NCI-H2171 treated with DMSO at 0.1 percent for 48 hours (cell line): Measurements from ENCODE around the gene S100B.
"Not testable (repeated sequence)": the region's sequence is repeated elsewhere in the genome, so short reads cannot be mapped to it uniquely, and the experiment has no call there.

ENCODE experiments used
- DNase-seq: peaks from one replicate; lab custom pipeline; 2025; lab: John Stamatoyannopoulos, UW

S100B gene

GRCh38 chr21:46604975-46605766, at the start of gene S100B:
S100B (minus strand) TSS chr21:46605082; CDS start chr21:46602415, 2,667 bp downstream.
- DNase-seq, result no peak

- DNase-seq, result no peak
These were observed 46.2 kb upstream of the S100B start for GRCh38 chr21:46651121-46651520.

- DNase-seq, result no peak
These were observed 45.7 kb upstream of the S100B start for GRCh38 chr21:46650476-46651098.

GRCh38 chr21:46649356-46649755, 44.5 kb upstream of the S100B start:
- DNase-seq, result no peak

GRCh38 chr21:46648539-46648938, 43.7 kb upstream of the S100B start:
- DNase-seq, result no peak

GRCh38 chr21:46646541-46647154, 41.8 kb upstream of the S100B start:
- no peak for DNase-seq

- no peak for DNase-seq
These were observed 41.0 kb upstream of the S100B start for GRCh38 chr21:46645840-46646239.

- no peak for DNase-seq
These were observed 38.7 kb upstream of the S100B start for GRCh38 chr21:46643379-46644177.

GRCh38 chr21:46641656-46642055, 36.8 kb upstream of the S100B start:
- DNase-seq, result no peak

GRCh38 chr21:46639489-46640386, 34.9 kb upstream of the S100B start:
- DNase-seq, result peak; percentile 51

GRCh38 chr21:46637952-46638746, 33.3 kb upstream of the S100B start:
- DNase-seq, result no peak

- no peak for DNase-seq
These were observed 31.8 kb upstream of the S100B start for GRCh38 chr21:46636550-46637285.

GRCh38 chr21:46636181-46636512, 31.3 kb upstream of the S100B start:
- no peak for DNase-seq

GRCh38 chr21:46635324-46636180, 30.7 kb upstream of the S100B start, which contains the start of gene PRMT2:
PRMT2 (plus strand) TSS chr21:46635674; CDS start chr21:46636952, 1,278 bp downstream.
- peak; percentile 95 for DNase-seq

- DNase-seq, result peak; percentile 92
These were observed 30.1 kb upstream of the S100B start for GRCh38 chr21:46634966-46635323.

- no peak for DNase-seq
These were observed 29.5 kb upstream of the S100B start for GRCh38 chr21:46634427-46634826.

- DNase-seq, result no peak
These were observed 28.7 kb upstream of the S100B start for GRCh38 chr21:46633566-46633965.

GRCh38 chr21:46630915-46631314, 26.0 kb upstream of the S100B start:
- DNase-seq, result not testable (repeated sequence)

- DNase-seq, result no peak
These were observed 24.0 kb upstream of the S100B start for GRCh38 chr21:46628868-46629267.
